CD4-positive, alpha-beta T cell treated with Interleukin-12 subunit alpha and Interleukin-12 subunit beta, for 1 hour (primary cell): ENCODE results near the gene ASL.
"Not testable (repeated sequence)": the region's sequence is repeated elsewhere in the genome, so short reads cannot be mapped to it uniquely, and the experiment has no call there.

ENCODE experiments used
- DNase-seq: peaks from one replicate; pipeline ENCODE4 v3.0.0-alpha.2; 2020

Gene ASL

GRCh38 chr7:66076462-66077329 lies 1.1 kb downstream of the ASL start:
- no peak for DNase-seq

GRCh38 chr7:66078067-66078466 lies 2.4 kb downstream of the ASL start:
- DNase-seq, result no peak

- no peak for DNase-seq
These were observed 6.5 kb downstream of the ASL start for GRCh38 chr7:66082083-66082482.

- DNase-seq, result no peak
These were observed 7.3 kb downstream of the ASL start for GRCh38 chr7:66082886-66083415.

DNA sequence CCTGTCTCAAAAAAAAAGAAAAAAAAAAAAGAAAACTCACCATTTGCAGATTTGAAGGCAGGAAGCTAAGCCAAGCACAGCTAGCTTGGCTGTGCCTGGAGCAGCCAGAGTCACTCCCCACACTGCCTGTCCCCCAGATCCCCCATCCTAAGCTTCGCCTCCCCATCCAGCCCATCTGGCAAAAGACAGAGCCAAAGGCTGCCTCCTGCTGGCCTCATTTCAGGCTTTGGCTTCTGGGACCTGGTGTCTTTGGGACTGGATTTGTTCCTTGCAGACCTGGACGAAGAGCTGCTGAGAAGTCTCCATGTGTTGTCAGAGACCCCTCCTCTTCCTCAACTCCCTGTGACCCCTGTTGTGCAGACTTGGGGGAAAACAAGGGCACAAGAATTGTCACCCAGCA lies 8.1 kb downstream of the ASL start:
- no peak for DNase-seq

GRCh38 chr7:66088861-66089838 lies 13.5 kb downstream of the ASL start:
- no peak for DNase-seq

DNA sequence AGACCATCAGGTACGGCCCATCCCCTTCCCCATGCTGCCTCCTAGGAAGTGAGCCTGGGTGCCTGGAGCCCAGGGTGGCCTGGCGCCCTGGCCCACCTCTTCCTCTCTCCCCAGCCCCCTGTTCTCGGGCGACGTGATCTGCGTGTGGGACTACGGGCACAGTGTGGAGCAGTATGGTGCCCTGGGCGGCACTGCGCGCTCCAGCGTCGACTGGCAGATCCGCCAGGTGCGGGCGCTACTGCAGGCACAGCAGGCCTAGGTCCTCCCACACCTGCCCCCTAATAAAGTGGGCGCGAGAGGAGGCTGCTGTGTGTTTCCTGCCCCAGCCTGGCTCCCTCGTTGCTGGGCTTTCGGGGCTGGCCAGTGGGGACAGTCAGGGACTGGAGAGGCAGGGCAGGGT lies 17.0 kb downstream of the ASL start:
- DNase-seq, result no peak

GRCh38 chr7:66095010-66095409 lies 19.4 kb downstream of the ASL start:
- no peak for DNase-seq

GRCh38 chr7:66099232-66099550 lies 23.6 kb downstream of the ASL start:
- no peak for DNase-seq

DNA sequence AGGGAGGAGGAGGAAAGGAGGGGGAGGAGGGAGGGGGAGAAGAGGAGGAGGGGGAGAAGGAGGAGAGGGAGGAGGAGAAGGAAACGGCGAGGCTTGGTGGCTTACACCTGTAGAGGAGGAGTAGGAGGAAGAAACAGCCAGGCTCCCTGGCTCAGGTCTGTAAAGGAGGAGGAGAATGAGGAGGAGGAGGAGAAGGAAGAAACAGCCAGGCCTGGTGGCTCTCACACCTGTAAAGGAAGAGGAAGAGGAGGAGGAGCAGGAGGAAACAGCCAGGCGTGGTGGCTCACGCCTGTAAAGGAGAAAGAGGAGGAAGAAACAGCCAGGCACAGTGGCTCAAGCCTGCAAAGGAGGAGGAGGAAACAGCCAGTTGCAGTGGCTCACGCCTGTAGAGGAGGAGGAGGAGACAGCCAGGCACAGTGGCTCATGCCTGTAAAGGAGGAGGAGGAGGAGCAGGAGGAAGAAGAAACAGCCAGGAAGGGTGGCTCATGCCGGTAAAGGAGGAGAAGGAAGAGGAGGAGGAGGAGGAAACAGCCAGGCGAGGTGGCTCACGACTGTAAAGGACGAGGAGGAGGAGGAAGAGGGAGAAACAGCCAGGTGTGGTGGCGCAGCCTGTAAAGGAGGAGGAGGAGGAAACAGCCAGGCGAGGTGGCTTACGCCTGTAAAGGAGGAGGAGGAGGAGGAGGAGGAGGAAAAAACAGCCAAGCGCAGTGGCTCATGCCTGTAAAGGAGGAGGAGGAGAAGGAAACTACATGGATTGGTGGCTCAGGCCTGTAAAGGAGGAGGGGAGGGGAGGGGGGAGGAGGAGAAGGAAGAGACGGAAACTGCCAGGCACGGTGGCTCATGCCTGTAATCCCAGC lies 24.2 kb downstream of the ASL start:
- DNase-seq, result peak; percentile 30

DNA sequence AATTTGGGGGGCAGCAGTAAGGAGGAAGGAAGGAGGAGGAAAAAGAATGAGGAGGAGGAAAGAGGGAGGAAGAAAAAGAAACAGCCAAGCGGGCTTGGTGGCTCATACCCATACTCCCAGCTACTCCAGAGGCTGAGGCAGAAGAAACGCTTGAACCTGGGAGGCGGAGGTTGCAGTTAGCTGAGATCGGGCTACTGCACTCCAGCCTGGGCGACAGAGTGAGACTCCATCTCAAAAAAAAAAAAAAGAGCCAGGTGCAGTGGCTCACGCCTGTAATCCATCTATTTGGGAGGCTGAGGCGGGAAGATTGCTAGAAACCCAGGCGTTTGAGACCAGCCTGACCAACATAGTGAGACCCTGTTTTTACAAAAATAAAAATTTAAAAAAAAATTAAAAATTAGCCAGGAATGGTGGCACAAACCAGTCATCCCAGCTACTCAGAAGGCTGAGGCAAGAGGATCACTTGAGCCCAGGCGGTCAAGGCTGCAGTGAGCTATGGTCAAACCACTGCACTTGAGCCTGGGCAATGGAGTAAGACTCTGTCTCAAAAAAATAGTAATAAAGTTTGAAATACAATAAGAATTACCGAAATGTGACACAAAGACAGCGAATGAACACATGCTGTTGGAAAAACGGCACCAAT lies 24.9 kb downstream of the ASL start:
- no peak for DNase-seq

DNA sequence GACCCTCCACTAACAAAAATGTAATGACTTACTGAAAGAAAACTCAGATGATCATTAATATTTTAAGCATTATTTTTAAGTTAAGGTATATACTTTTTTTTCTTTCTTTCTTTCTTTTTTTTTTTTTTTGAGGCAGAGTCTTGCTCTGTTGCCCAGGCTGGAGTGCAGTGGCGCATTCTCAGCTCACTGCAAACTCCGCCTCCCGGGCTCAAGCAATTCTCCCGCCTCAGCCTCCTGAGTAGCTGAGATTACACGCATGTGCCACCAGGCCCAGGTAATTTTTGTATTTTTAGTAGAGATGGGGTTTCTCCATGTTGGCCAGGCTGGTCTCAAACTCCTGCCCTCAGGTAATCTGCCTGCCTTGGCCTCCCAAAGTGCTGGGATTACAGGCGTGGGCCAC lies 26.5 kb downstream of the ASL start:
- DNase-seq, result not testable (repeated sequence)

DNA sequence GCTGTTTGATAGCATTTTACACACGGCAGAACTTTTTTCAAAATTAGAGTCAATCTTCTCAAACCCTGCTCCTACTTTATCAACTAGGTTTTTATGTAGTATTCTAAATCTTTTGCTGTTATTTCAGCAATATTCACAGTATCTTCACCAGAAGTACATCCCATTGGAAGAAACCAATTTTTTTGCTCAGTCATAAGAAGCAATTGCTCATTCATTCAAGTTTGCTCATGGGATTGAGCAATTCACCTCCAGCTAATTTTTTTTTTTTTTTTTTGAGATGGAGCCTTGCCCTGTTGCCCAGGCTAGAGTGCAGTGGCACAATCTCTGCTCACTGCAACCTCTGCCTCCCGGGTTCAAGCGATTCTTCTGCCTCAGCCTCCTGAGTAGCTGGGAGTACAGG lies 28.4 kb downstream of the ASL start:
- DNase-seq, result not testable (repeated sequence)

DNA sequence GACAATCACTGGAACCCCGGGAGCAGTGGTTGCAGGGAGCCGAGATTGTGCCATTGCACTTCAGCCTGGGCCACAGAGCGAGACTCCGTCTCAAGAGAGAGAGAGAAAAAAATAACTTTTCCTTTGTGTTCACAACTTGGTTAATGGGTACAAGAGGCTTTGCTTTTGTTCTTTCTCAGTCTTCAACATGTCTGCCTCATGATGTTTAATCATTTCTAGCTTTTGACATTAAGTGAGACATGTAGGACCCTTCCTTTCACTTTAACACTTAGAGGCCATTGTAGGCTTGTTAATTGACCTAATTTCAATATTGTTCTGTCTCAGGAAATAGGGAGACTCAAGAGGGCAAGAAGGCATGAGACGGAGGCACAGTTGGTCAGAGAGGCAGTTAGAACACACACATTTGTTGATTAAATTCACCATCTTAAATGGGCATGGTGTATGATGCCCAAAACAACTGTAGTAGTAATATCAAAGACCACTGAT lies 29.7 kb downstream of the ASL start:
- no peak for DNase-seq

GRCh38 chr7:66108410-66108809 lies 32.8 kb downstream of the ASL start:
- not testable (repeated sequence) for DNase-seq

DNA sequence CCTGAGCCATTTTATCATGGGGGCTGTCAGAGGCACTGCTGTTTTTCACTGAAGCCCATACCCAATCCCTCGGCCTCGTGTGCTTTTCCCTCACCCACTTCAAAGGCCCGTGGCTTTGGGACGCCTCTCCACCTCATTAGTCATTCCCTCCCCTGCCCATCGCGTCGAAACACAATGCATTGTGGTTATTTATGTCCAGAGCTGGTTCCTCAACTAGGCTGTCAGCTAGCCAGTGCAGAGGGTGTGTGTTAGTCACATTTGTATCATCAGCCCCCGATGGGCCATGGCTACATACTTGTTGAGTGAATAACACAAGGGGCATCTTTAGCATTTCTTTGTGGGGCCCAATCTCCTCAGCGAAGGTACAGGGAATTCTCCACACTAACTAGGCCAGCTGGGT lies 35.2 kb downstream of the ASL start:
- DNase-seq, result no peak

DNA sequence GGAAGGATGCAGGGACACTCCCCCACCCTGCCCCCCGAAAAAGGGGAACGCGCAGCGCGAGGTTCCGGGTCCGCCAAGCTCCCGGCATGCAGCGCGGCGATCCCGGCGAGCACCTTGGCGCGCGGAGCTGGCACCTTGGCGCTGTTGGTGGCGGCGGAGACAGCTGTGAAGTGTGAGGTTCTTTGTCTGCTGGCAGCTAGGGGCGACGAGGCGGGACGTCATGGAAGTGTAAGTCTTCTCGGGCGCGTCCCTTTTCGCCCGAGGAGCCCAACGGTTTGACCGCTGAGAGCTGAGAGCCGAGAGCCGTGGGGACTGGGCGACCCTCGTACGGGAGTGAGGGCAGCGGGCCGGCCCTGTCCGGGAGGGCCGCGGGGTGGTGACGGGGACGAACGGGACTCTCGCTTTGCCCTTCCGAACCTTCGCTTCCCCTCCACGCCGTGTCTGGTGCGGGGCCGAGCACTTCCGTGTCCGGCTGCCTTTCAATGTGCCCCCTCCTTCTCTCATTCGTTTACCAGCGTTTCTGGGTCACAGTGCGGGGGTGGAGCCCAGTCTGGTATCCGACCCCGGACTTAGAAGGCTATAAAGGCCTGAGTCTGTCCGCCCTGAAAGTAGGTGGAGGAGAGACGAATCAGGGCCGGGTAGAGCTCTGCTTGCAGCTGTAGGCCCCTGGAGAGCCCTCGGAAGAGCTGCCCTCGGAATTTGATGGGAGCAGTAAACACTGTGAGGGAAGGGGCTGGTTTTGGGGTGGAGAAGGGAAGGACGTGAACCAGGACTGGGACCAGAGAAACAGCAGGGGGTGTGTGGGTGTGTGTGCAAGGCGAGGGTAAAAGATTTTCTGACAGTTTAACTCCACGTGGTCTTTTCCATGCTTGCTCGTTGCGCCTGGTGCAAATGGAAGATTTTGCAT lies 39.4 kb downstream of the ASL start, which contains the start of gene CRCP:
Gene CRCP, plus strand, starts transcription at position 105 of the 907 bp plus-strand sequence. Its CDS starts 116 bp downstream, at position 221.
- DNase-seq, result peak; percentile 85

DNA sequence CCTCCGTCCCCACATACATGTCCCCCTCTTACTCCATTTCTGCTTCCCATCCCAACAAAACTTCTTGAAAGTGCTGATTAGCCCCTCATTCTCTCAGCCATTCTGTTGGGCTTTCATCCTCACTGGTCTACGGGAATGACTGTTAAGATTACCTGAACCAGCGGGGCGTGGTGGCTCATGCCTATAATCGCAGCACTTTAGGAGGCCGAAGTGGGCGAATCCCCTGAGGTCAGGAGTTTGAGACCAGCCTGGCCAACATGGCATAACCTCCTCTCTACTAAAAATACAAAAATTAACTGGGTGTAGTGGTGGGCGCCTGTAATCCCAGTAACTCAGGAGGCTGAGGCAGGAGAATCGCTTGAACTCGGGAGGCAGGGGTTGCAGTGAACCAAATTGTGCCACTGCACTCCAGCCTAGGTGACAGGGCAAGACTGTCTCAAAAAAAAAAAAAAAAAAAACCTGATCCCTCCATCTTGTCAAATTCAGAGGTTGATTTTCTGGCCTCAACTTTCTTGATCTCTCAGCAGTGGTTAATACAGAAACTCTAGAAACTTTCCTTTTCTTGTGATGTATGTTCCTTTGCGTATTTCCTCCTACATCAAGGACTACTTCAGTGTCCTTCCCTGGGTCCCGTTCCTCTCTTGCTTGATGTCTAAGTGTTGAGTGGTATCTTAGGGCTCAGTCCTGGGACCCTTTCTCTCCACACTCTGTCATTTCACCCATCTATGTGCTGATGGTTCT lies 41.2 kb downstream of the ASL start:
- DNase-seq, result not testable (repeated sequence)

DNA sequence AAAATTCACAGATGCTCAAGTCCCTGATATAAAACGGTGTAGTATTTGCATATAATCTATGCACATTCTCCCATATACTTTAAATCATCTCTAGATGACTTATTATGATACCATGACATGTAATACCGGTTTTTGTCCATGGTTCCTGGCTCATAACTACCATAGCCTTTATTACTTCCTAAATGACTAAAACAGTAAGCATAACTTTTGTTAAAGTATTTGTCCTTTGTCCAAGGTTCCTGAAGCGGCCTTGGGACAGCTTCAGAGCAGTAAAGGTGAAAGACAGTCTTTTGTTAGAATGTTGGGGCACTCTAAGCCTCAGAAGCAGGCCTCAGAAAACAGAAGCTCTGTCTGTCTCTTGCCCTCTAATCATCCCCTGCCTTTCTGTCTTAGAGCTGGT lies 43.0 kb downstream of the ASL start:
- no peak for DNase-seq
